NCI-H446 treated with DMSO at 0.1 percent for 48 hours (cell line): ENCODE data around the gene HSF2BP.
A peak's percentile ranks its signal among the peaks of the same experiment; 100 is the strongest.
"Not testable (repeated sequence)": the region's sequence is repeated elsewhere in the genome, so short reads cannot be mapped to it uniquely, and the experiment has no call there.

Experiments
- DNase-seq: peaks from one replicate; lab custom pipeline; 2025; lab: John Stamatoyannopoulos, UW

Gene HSF2BP

DNA sequence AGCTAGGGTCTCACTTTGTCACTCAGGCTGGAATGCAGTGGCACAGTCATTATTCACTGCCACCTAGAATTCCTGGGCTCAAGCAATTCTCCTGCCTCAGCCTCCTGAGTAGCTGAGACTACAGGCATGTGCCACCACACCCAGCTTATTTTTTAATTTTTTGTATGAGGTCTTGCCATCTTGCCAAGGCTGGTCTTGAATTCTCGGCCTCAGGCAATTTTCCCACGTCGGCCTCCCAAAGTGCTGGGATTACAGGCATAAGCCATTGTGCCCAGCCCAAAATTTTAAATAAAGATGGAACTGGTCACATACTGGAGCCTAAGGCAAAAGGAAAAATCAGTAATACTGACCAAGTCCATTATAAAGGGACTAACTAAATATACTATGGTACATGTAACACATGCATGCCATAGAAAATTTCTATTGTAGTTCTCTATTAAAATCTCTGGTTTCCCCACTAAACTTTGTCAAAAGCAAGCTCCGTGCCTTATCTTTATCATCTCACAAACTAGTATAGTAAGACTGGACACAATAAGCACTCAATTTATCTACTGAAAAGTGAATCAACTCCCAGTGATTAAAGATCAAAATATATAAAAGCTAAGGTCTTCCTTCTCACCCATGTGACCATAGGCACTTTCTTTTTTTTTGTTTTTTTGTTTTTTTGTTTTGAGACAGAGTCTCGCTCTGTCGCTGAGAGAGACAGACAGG lies 61.6 kb downstream of the HSF2BP start:
- DNase-seq, result no peak

DNA sequence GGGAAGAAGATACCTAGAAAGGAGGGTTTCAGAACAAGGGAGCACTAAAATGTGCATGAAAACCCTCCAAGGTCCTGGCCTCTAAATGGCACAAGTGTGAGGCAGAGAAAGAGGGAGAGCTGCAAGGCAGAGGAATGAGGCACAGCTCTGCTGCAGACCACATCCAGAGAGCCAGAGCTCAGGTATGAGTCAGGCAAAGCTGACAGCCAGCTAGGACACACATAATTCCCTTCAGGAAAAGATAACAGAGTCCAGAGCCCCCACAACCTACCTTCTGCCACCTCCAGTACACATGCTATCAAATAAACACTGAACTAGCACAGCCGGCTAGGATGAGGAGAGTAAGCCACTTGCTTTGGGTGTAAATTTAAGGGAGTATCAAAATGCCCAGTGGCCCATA lies 62.2 kb downstream of the HSF2BP start:
- DNase-seq, result no peak

DNA sequence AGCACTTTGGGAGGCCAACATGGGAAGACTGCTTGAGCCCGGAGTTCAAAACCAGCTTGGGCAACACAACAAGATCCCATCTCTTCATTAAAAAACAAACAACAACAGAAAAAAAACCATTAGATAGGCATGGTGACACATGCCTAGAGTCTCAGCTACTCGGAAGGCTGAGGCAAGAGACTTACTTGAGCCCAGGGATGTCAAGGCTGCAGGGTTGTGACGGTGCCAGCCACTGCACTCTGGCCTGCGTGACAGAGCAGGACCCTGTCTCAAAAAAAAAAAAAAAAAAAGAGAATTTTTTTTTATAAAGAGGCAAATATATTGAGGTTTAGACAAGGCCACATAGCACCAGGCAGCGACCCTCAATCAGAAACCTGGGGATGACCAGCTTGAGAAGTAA lies 62.7 kb downstream of the HSF2BP start:
- DNase-seq, result no peak

GRCh38 chr21:43595769-43596168 lies 63.5 kb downstream of the HSF2BP start:
- DNase-seq, result not testable (repeated sequence)

DNA sequence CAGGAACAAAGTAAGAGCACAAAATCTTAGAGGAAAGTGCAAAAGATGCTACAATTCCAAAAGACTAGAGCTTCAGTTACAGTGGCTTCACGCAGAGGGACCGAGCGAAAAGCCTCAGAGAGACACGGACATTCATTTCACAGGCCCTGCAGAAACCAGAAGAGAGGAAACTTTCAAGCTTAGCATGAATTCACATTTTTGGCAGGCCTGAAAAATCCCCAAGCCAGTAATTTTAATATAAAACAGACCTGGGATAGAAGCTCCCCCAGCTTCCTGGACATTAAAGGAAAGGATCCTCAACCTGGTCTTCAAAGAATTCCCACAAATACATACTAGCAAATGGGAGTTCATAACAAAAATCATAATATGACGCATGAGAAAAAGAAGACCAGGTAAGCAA lies 66.2 kb downstream of the HSF2BP start:
- no peak for DNase-seq

GRCh38 chr21:43591571-43591970 lies 67.7 kb downstream of the HSF2BP start:
- no peak for DNase-seq

DNA sequence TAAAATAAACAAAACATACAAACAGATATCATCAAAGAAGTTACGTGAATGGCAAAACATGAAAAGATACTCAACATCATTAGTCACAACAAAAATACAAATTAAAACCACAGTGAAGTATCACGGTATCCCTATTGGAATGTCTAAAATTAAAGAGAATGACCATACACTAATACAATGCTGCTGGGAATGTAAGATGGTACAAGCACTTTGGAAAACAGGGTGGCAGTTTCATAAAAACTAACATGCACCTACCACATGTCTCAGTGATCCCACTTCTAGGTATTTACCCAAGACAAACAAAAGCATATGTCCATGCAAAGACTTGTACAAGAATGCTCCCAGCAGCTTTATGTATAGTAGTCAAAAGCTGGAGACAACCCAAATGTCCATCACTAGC lies 69.1 kb downstream of the HSF2BP start:
- DNase-seq, result peak; percentile 48

GRCh38 chr21:43588957-43589356 lies 70.3 kb downstream of the HSF2BP start:
- DNase-seq, result no peak

- DNase-seq, result no peak
These were observed 73.3 kb downstream of the HSF2BP start for GRCh38 chr21:43585924-43586413.

- DNase-seq, result no peak
These were observed 73.8 kb downstream of the HSF2BP start for GRCh38 chr21:43585514-43585913.

DNA sequence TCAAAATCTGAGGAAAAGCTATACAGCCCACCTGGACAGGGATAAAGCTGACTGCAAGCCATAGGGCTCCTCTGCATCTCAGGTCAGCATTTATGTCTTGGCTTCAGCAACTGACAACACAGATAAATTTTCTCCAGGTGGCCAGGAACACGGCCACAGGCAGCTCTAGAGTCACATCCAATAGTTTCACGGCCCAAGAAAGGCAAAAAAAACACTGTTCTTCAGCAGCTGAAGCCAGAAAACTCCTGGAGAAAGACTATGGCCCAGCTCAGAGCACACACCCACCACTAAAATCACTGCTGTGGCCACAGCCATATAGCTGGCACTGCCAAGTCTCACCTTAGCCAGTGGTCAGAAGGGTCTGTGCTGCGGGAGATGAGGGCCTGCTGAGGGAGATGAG lies 77.8 kb downstream of the HSF2BP start:
- no peak for DNase-seq

DNA sequence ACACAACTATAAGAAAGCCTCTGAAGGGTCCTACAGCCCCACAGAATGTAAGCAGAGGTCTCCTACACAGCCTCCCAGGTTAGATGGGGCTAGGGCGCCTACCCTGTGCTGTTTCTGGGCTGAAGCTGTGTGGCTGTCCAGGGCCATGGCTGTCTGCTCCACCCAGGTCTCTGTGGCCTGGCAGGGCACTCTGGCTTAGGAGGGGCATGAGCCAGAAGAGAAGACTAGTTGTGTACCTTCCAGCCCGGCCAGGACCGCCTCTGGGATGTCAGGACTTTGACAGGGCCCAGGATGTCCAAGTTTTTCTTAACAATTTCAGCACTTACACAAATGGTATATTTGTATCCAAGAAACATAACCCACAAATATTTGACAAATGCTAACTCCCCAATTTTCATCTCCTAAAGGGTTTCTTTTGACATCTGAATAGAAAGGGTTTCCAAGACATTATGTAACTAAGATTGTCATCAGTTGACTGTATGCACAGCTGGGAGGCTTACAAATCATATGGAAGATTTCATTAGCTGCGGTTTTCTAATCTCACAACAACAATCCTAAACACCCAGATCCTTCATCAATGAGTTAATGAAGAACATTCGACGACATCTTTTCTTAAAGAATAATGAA lies 80.5 kb downstream of the HSF2BP start:
- DNase-seq, result no peak

DNA sequence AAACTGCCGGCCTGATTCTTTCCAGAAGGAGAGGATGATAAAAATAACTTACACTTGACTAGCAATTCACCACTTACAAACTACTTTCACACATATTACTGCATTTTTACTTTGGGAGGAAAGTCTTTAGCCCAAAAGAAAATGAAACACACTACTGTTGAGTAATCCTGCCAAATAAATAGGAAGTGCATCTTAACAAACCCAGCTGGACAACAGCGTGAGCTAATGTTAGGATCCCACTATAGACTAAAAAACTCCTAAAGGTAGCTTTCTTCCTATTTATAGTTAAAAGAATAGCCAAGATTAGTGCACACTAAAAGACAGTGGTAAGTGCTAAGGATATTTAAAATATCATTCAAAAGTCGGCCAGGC lies 83.8 kb downstream of the HSF2BP start:
- no peak for DNase-seq

GRCh38 chr21:43574741-43575472 lies 84.4 kb downstream of the HSF2BP start:
- DNase-seq, result no peak

DNA sequence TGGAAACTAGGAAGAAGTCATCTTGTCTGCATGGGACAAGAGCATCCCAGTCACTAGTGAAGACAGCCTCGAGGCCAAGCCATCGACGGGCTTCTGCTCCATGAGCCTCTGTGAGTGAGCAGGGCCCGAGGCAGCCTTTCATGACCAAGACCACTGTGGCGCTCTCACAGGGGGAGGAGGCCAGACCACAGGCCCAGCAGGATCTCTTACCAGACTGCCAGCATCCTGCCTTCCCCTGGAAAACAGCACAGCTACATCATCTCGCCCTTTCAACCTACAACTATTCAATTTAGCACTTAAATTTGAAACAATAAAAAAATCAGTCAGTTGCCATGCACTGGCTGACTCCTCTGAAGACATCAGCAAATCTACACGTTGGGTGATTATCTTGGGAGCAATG lies 85.4 kb downstream of the HSF2BP start:
- no peak for DNase-seq

DNA sequence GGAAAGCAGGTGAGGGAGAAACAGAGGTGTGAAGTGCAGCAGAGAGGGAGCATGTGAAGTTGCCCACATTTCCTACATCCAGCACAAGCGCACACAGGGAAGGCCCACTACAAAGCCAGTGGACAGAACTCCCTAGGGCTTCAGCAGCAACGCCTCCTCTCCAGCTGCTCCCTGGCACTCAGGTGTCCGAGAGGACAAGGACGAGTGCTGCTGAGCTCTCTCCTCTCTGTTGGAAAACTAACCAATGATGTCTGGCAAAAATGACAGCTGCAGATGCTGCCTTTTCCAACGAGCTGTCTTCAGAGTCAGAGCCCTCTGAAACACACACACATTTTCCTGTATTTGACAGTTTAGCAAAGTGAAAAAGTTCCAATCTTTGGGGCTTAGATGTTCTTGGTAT lies 86.8 kb downstream of the HSF2BP start:
- no peak for DNase-seq

DNA sequence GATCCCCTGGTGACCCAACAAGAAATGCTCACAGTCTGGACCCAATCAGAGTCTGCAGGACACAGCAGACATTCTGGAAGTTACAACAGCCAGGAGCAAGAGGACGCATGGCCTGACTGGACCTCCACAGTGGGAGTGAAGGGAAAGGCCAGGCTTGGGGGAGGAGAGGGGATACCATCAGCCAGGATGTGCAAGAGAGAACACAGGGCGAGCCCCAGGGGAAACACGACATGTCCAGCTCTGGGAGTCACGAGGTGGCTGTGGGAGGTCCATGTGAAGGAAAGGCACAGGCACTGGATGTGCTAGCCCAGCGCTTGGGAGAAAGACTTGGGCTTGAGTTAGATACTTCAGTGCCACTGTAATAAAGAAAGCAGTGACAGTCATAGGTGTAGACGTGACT lies 87.3 kb downstream of the HSF2BP start:
- DNase-seq, result no peak

- DNase-seq, result not testable (repeated sequence)
These were observed 89.1 kb downstream of the HSF2BP start for GRCh38 chr21:43570195-43570594.

GRCh38 chr21:43562451-43562850 lies 96.8 kb downstream of the HSF2BP start:
- not testable (repeated sequence) for DNase-seq

DNA sequence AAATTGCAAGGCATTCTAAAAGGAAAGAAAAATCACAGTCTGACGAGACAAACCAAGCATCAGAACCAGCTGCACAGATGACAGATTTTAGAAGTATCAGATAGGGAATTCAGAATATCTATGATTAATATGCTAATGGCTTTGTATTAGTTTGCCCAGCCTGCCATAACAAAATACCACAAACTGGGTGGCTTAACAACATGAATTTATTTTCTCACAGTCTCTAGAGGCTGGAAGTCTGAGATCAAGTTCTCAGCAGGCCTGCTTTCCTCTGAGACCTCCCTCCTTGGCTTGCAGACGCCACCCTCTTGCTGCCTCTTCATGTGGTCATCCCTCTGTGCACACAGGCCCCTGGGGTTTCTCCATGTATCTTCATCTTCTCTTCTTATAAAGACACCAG lies 118.7 kb downstream of the HSF2BP start:
- not testable (repeated sequence) for DNase-seq

GRCh38 chr21:43522495-43523131 lies 136.7 kb downstream of the HSF2BP start:
- DNase-seq, result not testable (repeated sequence)

GRCh38 chr21:43517701-43518100 lies 141.6 kb downstream of the HSF2BP start:
- DNase-seq, result not testable (repeated sequence)
